Fibroblast of mammary gland (primary cell): ENCODE data around the gene TRAF1.

Experiments used
- DNase-seq: peaks from one replicate; pipeline ENCODE4 v3.0.0-alpha.2; 2010; ENCODE audit warnings: low read depth
- H3K4me3 ChIP-seq: 2 replicates; pipeline ENCODE4 v1.5.1; 2011; ENCODE audit warnings: low read depth, mild to moderate bottlenecking, low read length, moderate library complexity; ENCODE audit not compliant: control insufficient read depth
- TF ChIP-seq, protein P1 (sequence below): conservative IDR thresholded peaks from 2 replicates; pipeline ENCODE4 v1.5.1; 2011; ENCODE audit warnings: low read depth, low read length, inconsistent platforms; ENCODE audit not compliant: control insufficient read depth, insufficient read depth

The TRAF1 gene

GRCh38 chr9:120910643-120911042, 16.0 kb downstream of the TRAF1 start:
- peak; percentile 54 for DNase-seq
- TF ChIP-seq, protein P1, sequence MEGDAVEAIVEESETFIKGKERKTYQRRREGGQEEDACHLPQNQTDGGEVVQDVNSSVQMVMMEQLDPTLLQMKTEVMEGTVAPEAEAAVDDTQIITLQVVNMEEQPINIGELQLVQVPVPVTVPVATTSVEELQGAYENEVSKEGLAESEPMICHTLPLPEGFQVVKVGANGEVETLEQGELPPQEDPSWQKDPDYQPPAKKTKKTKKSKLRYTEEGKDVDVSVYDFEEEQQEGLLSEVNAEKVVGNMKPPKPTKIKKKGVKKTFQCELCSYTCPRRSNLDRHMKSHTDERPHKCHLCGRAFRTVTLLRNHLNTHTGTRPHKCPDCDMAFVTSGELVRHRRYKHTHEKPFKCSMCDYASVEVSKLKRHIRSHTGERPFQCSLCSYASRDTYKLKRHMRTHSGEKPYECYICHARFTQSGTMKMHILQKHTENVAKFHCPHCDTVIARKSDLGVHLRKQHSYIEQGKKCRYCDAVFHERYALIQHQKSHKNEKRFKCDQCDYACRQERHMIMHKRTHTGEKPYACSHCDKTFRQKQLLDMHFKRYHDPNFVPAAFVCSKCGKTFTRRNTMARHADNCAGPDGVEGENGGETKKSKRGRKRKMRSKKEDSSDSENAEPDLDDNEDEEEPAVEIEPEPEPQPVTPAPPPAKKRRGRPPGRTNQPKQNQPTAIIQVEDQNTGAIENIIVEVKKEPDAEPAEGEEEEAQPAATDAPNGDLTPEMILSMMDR: no peak
- no peak overlapping the region for H3K4me3 ChIP-seq

- DNase-seq: no peak
- H3K4me3 ChIP-seq: no peak overlapping the region
- TF ChIP-seq, protein P1: no peak
These were observed 16.7 kb downstream of the TRAF1 start for GRCh38 chr9:120909904-120910303.

- TF ChIP-seq, protein P1: no peak
- no peak for DNase-seq
- H3K4me3 ChIP-seq: no peak overlapping the region
These were observed 21.1 kb downstream of the TRAF1 start for GRCh38 chr9:120905315-120906164.

DNA sequence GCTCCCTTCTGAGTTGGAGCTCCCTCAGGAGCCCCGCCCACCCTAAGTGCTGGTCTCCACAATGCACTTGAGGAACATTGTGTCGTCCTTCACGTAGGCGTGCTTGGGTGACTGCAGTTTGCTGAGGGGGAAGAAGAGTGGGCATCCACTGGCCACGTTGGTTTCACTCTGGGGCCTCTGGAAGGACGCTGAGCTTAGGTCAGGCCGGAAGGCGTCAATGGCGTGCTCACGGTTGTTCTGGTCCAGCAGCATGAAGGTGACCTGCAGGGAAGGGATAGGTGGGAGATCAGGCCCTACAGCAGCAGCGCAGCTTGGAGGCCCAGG, 21.7 kb downstream of the TRAF1 start:
- H3K4me3 ChIP-seq: no peak overlapping the region
- TF ChIP-seq, protein P1: no peak
- DNase-seq: no peak

DNA sequence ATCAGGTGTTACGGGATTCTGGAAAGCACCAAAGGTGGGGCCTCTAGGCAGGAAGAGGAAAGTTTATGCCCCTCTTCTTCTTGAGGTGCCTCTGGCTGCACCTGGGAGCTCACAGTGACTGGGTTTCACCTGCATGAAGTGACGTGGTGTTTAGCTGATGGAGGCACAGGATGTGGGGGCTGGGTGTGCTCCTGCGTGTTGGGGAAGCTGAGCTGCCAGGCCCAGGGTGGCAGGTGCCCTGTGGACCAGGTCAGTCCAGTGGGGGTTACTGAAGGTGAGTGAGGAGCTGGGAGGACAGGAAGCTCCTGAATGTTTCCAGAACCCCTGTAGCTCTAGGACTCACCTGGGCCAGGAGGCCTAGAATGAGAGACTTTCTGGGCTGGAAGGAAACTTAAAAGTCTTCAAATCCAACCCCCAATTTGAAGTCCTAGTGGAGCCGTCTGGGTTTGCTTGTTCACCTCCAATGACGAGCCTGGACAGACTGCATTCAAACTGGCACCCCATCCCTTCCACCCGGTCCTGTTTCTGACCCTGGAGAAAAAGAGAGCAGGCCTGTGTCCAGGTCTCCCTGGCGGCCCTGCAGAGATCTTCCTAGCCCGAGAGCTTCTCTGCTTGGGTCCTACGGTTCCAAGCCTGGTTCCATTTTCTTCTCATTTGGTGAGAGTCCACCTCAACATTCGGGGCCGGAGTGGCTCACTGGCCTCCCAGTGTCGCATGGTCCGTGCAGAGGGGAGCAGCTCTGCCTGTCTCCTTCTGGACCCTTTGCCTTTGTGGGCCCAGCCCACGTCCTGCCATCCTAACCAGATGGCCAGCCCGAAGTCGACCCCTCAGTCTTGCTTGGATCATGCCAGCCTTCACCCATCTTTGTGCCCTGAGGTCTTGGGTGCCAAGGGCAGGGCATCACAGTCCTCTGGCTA, 22.3 kb downstream of the TRAF1 start:
- DNase-seq: no peak
- TF ChIP-seq, protein P1: no peak
- no peak overlapping the region for H3K4me3 ChIP-seq

DNA sequence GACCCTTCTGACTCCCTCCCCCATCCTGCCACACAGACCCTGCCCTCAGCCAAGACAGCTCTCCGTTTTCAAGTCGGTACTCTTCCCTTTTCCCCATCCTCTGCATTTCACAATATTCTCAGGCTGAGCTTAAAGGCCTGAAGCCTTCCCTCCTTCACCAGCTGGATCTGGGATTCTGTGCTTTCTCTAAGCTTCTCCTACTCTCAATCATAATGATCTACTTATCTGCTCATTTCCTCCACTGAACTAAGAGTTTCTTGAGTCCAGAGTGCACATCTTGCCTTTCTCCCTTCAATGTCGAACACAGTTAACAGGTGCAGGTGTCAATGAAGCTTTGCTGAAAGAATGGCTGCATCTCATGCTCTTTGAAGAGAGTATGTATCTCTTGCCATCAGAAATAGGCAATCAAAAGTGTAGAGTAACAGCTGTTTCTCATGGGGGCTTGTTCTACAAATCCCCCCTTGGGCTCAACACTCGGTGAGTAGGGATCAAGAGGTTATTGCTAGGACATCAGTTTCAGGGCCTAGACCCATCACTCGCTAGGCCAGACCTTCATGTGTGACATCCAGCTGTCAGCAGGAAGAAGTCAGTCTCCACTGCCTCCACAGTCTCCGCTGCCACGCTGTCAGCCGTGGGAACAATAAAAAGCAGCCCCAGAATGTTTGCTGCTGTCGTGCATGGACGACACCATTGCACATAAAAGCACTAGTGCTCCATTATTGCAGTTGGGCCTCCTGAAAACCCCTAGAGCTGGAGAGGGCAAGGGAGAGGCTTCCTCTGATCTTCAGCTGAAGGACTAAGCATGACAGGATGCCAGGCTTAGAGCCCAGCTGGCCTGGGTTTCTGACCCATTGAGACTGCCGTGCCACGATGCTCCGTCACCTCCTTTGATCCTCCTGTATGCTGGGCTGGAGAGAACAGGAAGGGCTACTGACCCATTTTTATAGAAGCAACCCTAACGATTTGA, 23.7 kb downstream of the TRAF1 start:
- no peak overlapping the region for H3K4me3 ChIP-seq
- DNase-seq: no peak
- TF ChIP-seq, protein P1: no peak
